Choroid plexus epithelial cell (primary cell): Measurements from ENCODE around the gene NAALADL1.

ENCODE experiments used
- DNase-seq: peaks from one replicate; pipeline ENCODE4 v3.0.0-alpha.2; 2010; ENCODE audit warnings: low read depth
- H3K4me3 ChIP-seq: 2 replicates; pipeline ENCODE4 v1.5.1; 2011; ENCODE audit warnings: low read depth, mild to moderate bottlenecking, control low read depth, low read length, moderate library complexity
- TF ChIP-seq, protein P1 (sequence below): conservative IDR thresholded peaks from 2 replicates; pipeline ENCODE4 v1.5.1; 2011; ENCODE audit warnings: low read depth, mild to moderate bottlenecking, control low read depth, inconsistent platforms, low read length, moderate library complexity

NAALADL1 gene

DNA sequence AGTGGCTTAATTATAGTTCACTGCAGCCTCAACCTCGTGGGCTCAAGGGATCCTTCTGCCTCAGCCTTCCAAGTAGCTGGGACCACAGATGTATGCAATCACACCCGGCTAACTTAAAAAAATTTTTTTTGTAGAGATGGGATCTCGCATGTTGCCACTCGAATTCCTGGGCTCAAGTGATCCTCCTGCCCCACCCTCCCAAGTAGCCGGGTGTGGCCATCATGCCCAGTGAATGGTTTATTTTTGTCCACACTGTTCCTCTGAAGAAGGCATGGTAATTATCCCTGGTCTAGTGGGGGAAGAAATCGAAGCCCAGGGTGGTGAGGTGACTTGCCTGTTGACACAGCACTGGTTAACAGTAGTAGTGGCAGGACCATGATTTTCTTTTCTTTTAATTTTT is 15.5 kb downstream of the NAALADL1 start:
- DNase-seq: no peak
- no peak overlapping the region for H3K4me3 ChIP-seq
- TF ChIP-seq, protein P1, sequence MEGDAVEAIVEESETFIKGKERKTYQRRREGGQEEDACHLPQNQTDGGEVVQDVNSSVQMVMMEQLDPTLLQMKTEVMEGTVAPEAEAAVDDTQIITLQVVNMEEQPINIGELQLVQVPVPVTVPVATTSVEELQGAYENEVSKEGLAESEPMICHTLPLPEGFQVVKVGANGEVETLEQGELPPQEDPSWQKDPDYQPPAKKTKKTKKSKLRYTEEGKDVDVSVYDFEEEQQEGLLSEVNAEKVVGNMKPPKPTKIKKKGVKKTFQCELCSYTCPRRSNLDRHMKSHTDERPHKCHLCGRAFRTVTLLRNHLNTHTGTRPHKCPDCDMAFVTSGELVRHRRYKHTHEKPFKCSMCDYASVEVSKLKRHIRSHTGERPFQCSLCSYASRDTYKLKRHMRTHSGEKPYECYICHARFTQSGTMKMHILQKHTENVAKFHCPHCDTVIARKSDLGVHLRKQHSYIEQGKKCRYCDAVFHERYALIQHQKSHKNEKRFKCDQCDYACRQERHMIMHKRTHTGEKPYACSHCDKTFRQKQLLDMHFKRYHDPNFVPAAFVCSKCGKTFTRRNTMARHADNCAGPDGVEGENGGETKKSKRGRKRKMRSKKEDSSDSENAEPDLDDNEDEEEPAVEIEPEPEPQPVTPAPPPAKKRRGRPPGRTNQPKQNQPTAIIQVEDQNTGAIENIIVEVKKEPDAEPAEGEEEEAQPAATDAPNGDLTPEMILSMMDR: no peak

DNA sequence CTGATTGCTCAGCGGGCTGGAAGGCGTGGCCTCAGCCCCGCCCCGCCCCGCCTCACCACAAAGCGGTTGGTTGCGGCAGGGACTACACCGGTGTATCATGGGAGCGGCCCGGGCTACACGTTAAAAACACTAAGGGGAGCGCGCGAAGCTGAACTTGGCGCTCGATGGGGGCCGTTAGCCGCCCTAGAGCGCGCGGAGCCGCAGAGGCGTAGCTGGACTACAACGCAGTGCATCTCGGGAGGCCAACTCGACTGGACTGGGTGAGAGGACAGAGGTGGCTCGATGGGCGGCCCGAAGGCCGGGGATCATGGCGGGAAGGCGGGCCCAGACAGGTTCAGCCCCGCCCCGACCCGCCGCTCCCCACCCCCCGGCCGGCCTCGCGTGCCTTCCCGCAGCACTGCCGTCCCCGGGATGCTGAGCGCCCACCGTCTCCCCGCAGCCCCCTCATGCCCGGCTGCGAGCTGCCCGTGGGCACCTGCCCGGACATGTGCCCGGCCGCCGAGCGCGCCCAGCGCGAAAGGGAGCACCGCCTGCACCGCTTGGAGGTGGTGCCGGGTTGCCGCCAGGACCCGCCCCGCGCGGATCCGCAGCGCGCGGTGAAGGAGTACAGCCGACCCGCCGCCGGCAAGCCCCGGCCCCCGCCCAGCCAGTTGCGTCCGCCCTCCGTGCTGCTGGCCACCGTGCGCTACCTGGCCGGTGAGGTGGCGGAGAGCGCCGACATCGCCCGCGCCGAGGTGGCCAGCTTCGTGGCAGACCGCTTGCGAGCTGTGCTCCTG is 17.3 kb downstream of the NAALADL1 start, which contains the start of gene SAC3D1:
TSS of gene SAC3D1 (plus strand) at position 364 of the 776 bp plus-strand sequence. CDS start at position 447, 83 bp downstream.
- peak within 1 kb of the TSS; percentile 80 for H3K4me3 ChIP-seq
- DNase-seq: peak; percentile 94
- TF ChIP-seq, protein P1: no peak

GRCh38 chr11:65040520-65040846 is 17.9 kb downstream of the NAALADL1 start:
- TF ChIP-seq, protein P1: no peak
- H3K4me3 ChIP-seq: peak overlapping the region; percentile 80
- DNase-seq: no peak

DNA sequence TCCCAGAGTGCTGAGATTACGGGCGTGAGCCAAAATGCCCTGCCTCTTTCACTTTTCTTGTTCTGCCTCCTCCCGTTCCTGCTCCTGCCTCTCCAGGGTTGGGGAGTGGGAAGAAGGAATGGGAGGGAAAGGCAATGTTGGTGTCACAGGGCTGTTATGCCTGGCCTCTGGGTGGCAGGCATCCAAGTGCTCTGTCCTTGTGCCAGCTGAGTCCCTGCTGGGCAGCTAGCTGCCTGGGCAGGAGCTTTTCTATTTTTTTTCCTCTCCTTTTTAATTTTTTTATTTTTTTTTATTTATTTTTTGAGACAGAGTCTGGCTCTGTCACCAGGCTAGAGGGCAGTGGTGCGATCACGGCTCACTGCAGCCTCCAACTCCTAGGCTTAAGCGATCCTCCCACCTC is 21.4 kb downstream of the NAALADL1 start:
- DNase-seq: no peak
- H3K4me3 ChIP-seq: no peak overlapping the region
- TF ChIP-seq, protein P1: no peak

- DNase-seq: no peak
- TF ChIP-seq, protein P1: no peak
- no peak overlapping the region for H3K4me3 ChIP-seq
These were observed 22.8 kb downstream of the NAALADL1 start for GRCh38 chr11:65035579-65035978.

DNA sequence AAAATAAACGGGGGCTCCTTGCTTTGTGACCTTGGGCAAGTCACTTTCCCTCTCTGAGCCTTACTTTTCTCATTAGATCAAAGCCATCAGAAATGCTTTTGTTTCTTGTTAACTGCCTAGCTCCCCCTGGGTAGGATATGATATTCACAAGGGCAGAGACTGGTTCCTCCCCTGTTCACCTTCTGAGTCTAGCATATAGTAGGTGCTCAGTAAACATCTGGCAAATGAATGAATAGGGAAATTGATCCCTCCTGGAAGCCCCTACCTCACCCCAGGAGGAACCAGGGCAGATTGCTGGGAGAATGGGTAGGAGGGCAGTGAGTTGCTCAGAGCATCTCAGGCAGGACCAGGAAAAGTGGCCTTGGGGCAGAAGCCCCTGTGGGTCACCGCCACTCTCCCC is 23.9 kb downstream of the NAALADL1 start:
- TF ChIP-seq, protein P1: no peak
- DNase-seq: no peak
- no peak overlapping the region for H3K4me3 ChIP-seq

GRCh38 chr11:65032216-65032615 is 26.1 kb downstream of the NAALADL1 start:
- TF ChIP-seq, protein P1: no peak
- H3K4me3 ChIP-seq: no peak overlapping the region

More at GRCh38 chr11:65032216-65032615, 26.1 kb downstream of the NAALADL1 start:
- DNase-seq: no peak
